ENCODE results near the gene GABRG3.

- TF ChIP-seq CTCF (tag by site-specific recombination; IDR thresholded peaks at IDR 0.05) (no peak), ZNF354C (tag by site-specific recombination; IDR thresholded peaks at IDR 0.05; ENCODE audit: borderline replicate concordance, low read depth) (no peak), ZNF266 (tag by site-specific recombination; IDR thresholded peaks at IDR 0.05; ENCODE audit: low read depth) (no peak), ZNF580 (tag by site-specific recombination; IDR thresholded peaks at IDR 0.05) (no peak)
Observed at GRCh38 chr15:27088584-27089232, 117.7 kb downstream of the GABRG3 start.
